Muscle layer of duodenum (tissue), 2 donors: ENCODE results near the gene DAAM1.

Experiments used
- H3K27ac ChIP-seq: one replicate; pipeline ENCODE4 v1.7.0; 2013; ENCODE audit warnings: mild to moderate bottlenecking, low read length
- H3K27me3 ChIP-seq: one replicate; pipeline ENCODE4 v1.7.0; 2013; ENCODE audit warnings: low read depth, mild to moderate bottlenecking, control low read depth, low read length
- H3K36me3 ChIP-seq, 2 donors: one replicate each; pipeline ENCODE4 v1.7.0; 2013; ENCODE audit warnings: low read length in 2 of 2, control low read depth in 1 of 2, mild to moderate bottlenecking in 1 of 2; ENCODE audit not compliant: insufficient read depth in 2 of 2, control insufficient read depth in 1 of 2
- H3K4me1 ChIP-seq, 2 donors: one replicate each; pipeline ENCODE4 v1.7.0; 2013; ENCODE audit warnings: low read length in 2 of 2, mild to moderate bottlenecking in 2 of 2, control low read depth in 1 of 2, moderate library complexity in 1 of 2; ENCODE audit not compliant: insufficient read depth in 2 of 2, control insufficient read depth in 1 of 2
- H3K4me3 ChIP-seq, 2 donors: one replicate each; pipeline ENCODE4 v1.7.0; 2013; ENCODE audit warnings: low read length in 2 of 2, low read depth in 1 of 2, mild to moderate bottlenecking in 1 of 2
- H3K9me3 ChIP-seq, 2 donors: one replicate each; pipeline ENCODE4 v1.7.0; 2013; ENCODE audit warnings: low read length in 2 of 2, control low read depth in 1 of 2, mild to moderate bottlenecking in 1 of 2; ENCODE audit not compliant: control insufficient read depth in 1 of 2
- donor health status: healthy.

Gene DAAM1

DNA sequence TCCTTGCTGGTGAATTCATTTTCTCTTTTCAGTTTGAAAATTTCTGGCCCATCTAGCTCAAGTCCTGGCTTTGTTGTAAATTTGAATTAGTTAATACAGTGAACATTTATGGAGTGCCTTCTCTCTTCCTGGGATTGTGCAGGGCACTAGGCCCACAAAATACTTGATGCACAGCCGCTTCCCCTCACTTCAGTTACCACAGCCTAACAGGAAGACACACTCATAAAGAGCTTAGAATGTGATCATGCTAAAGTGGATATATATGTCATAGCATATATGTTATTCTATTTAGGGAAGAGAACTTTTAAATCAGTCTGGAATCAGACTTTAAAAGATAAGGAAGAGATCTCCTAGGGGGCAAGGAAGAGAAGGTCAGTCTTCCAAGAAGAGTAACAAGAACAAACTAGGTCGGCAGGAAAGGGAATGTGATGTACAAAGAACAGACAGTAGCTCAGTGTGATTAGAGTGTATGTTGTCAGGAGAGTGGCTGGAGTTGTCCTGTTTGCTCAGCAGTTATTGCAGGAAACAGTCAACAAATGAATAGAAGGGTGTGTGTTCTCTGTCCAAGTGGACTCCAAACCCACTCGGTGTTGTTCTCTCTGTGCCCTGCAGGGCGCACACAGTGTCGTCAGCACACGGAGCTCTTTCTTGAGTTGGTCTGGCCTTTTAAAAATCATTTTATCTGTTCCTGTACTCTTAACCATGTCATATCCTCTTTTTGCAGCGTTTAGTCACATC is 74.4 kb downstream of the DAAM1 start:
- no peaks in the 10 kb centered on the region for H3K27me3 ChIP-seq
- H3K4me1 ChIP-seq: peaks cover 0 to 6% of the 10 kb centered on the region in 2 donors
- H3K36me3 ChIP-seq: peaks cover 24 to 31% of the 10 kb centered on the region in 2 donors
- no peak overlapping the region for H3K27ac ChIP-seq
- H3K4me3 ChIP-seq: no peak overlapping the region
- no peaks in the 10 kb centered on the region for H3K9me3 ChIP-seq

DNA sequence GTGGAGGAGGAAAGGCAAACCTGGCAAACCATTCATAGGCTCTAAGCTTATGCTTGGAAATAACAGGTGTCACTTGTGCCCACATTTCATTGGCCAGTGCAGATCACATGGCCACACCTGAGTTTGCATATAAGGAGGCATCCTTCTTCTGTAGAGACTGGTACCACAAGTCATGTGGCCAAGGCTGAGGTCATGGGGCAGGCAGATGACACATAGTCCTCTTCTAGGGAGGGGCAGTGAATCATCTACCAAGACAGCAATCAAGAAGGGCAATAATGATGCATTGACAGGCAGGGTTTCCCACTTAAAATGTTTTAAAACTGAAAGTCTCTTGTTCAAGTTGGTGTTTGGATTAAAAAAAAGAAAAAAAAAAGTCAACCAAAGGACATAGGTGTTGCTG is 77.3 kb downstream of the DAAM1 start:
- peaks cover 24 to 31% of the 10 kb centered on the region in 2 donors for H3K36me3 ChIP-seq
- no peak overlapping the region for H3K4me3 ChIP-seq
- no peaks in the 10 kb centered on the region for H3K9me3 ChIP-seq

GRCh38 chr14:59267046-59267445 is 78.6 kb downstream of the DAAM1 start:
- H3K36me3 ChIP-seq: peaks cover 24 to 31% of the 10 kb centered on the region in 2 donors
- no peaks in the 10 kb centered on the region for H3K27me3 ChIP-seq
- H3K4me1 ChIP-seq: peaks cover 0 to 13% of the 10 kb centered on the region in 2 donors
- no peaks in the 10 kb centered on the region for H3K9me3 ChIP-seq
- no peak overlapping the region for H3K27ac ChIP-seq
- no peak overlapping the region for H3K4me3 ChIP-seq

More for the DNA sequence above, 77.3 kb downstream of the DAAM1 start:
- Histone ChIP-seq H3K27ac (no peak overlapping the region), H3K27me3 (no peaks in the 10 kb centered on the region), H3K4me1 (peaks cover 0 to 13% of the 10 kb centered on the region in 2 donors)

- H3K36me3 ChIP-seq: peaks cover 24 to 31% of the 10 kb centered on the region in 2 donors
- no peak overlapping the region for H3K4me3 ChIP-seq
- H3K27me3 ChIP-seq: no peaks in the 10 kb centered on the region
- no peak overlapping the region for H3K27ac ChIP-seq
- H3K4me1 ChIP-seq: peaks cover 0 to 13% of the 10 kb centered on the region in 2 donors
- no peaks in the 10 kb centered on the region for H3K9me3 ChIP-seq
These were observed 79.5 kb downstream of the DAAM1 start for GRCh38 chr14:59268011-59268410.

- no peak overlapping the region for H3K4me3 ChIP-seq
- H3K27me3 ChIP-seq: no peaks in the 10 kb centered on the region
- peaks cover 19 to 28% of the 10 kb centered on the region in 2 donors for H3K36me3 ChIP-seq
- no peaks in the 10 kb centered on the region for H3K9me3 ChIP-seq
- H3K27ac ChIP-seq: no peak overlapping the region
- peaks cover 0 to 8% of the 10 kb centered on the region in 2 donors for H3K4me1 ChIP-seq
These were observed 80.4 kb downstream of the DAAM1 start for GRCh38 chr14:59268858-59269257.

- Histone ChIP-seq H3K9me3 (no peaks in the 10 kb centered on the region), H3K4me3 (no peak overlapping the region), H3K27ac (no peak overlapping the region), H3K4me1 (peaks cover 2 to 14% of the 10 kb centered on the region in 2 donors), H3K36me3 (peaks cover 14 to 22% of the 10 kb centered on the region in 2 donors), H3K27me3 (no peaks in the 10 kb centered on the region)
These were observed 81.0 kb downstream of the DAAM1 start for GRCh38 chr14:59269466-59269865.

- Histone ChIP-seq H3K4me3 (no peak overlapping the region), H3K36me3 (peaks cover 6 to 10% of the 10 kb centered on the region in 2 donors), H3K9me3 (no peaks in the 10 kb centered on the region), H3K4me1 (peaks cover 10 to 26% of the 10 kb centered on the region in 2 donors), H3K27me3 (no peaks in the 10 kb centered on the region), H3K27ac (no peak overlapping the region)
These were observed 82.8 kb downstream of the DAAM1 start for GRCh38 chr14:59271256-59271655.

- Histone ChIP-seq H3K9me3 (no peaks in the 10 kb centered on the region), H3K4me1 (peaks cover 10 to 26% of the 10 kb centered on the region in 2 donors), H3K27ac (no peak overlapping the region), H3K27me3 (no peaks in the 10 kb centered on the region), H3K36me3 (peaks cover 2 to 5% of the 10 kb centered on the region in 2 donors), H3K4me3 (no peak overlapping the region)
These were observed 83.3 kb downstream of the DAAM1 start for GRCh38 chr14:59271734-59272133.

GRCh38 chr14:59272633-59273032 is 84.2 kb downstream of the DAAM1 start:
- H3K4me1 ChIP-seq: peaks cover 10 to 26% of the 10 kb centered on the region in 2 donors
- H3K36me3 ChIP-seq: no peaks in the 10 kb centered on the region
- no peaks in the 10 kb centered on the region for H3K27me3 ChIP-seq
- no peaks in the 10 kb centered on the region for H3K9me3 ChIP-seq
- no peak overlapping the region for H3K4me3 ChIP-seq
- H3K27ac ChIP-seq: no peak overlapping the region

GRCh38 chr14:59273737-59274136 is 85.3 kb downstream of the DAAM1 start:
- H3K4me3 ChIP-seq: no peak overlapping the region
- no peaks in the 10 kb centered on the region for H3K27me3 ChIP-seq
- peaks cover 10 to 27% of the 10 kb centered on the region in 2 donors for H3K4me1 ChIP-seq
- H3K9me3 ChIP-seq: no peaks in the 10 kb centered on the region
- no peaks in the 10 kb centered on the region for H3K36me3 ChIP-seq
- H3K27ac ChIP-seq: no peak overlapping the region

- Histone ChIP-seq H3K4me3 (no peak overlapping the region), H3K9me3 (no peaks in the 10 kb centered on the region), H3K27ac (peak overlapping the region; percentile 57), H3K27me3 (no peaks in the 10 kb centered on the region), H3K4me1 (peaks cover 10 to 30% of the 10 kb centered on the region in 2 donors), H3K36me3 (no peaks in the 10 kb centered on the region)
These were observed 86.5 kb downstream of the DAAM1 start for GRCh38 chr14:59274991-59275391.

DNA sequence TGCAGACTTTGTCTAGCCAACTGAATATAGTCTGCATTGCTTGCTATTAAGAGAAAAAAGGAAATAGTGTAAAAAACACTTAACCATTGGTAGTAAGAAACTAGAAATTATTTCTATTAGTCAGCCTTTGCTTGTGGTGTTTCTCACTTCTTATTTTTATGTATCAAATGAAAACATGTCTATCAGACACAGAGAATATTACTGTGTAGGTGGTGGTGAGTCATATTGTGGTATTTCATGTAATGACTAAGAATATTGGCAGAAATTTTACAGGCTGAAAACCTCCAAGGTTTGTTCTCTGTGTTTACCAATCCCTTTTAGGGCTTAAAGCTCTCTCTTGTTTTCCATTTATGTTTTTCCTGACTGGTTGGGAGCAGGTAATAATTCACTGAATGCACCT is 87.2 kb downstream of the DAAM1 start:
- Histone ChIP-seq H3K36me3 (no peaks in the 10 kb centered on the region), H3K27ac (peak overlapping the region; percentile 26), H3K4me1 (peaks cover 10 to 23% of the 10 kb centered on the region in 2 donors), H3K4me3 (no peak overlapping the region), H3K9me3 (no peaks in the 10 kb centered on the region), H3K27me3 (no peaks in the 10 kb centered on the region)
